Measurements from ENCODE around the gene SLC30A4. TPM values are rescaled to one million over a fixed set of nuclear protein-coding genes. Genes with fewer than 3 reads are reported as not detected.

SLC30A4 gene
- polyA plus RNA-seq, 2 donors, result 2.9 to 3.0 TPM

GRCh38 chr15:45481135-45481534, 41.4 kb downstream of the SLC30A4 start:
- Histone ChIP-seq H3K36me3 (ENCODE audit: control insufficient read depth in 2 of 2, insufficient read depth in 2 of 2, low read length in 1 of 2) (peaks cover 0 to 2% of the 10 kb centered on the region in 2 donors), H3K27ac (ENCODE audit: low read depth in 2 of 2, low read length in 1 of 2) (no peak overlapping the region), H3K27me3 (ENCODE audit: control insufficient read depth in 1 of 2, insufficient read depth in 2 of 2, low read length in 2 of 2) (no peaks in the 10 kb centered on the region), H3K9me3 (ENCODE audit: control insufficient read depth in 2 of 2, insufficient read depth in 1 of 2, low read depth in 1 of 2, low read length in 1 of 2) (no peaks in the 10 kb centered on the region), H3K4me3 (ENCODE audit: low read depth in 1 of 2, low read length in 2 of 2) (no peak overlapping the region), H3K4me1 (ENCODE audit: control insufficient read depth in 2 of 2, insufficient read depth in 2 of 2, low read length in 1 of 2) (no peaks in the 10 kb centered on the region)
- WGBS, 2 donors, result 67 to 80% methylated on average over 2 of the region's 2 CpGs

- WGBS, 2 donors, result 42 to 58% methylated on average over 3 of the region's 3 CpGs
- Histone ChIP-seq H3K4me1 (ENCODE audit: control insufficient read depth in 2 of 2, insufficient read depth in 2 of 2, low read length in 1 of 2) (no peaks in the 10 kb centered on the region), H3K27me3 (ENCODE audit: control insufficient read depth in 1 of 2, insufficient read depth in 2 of 2, low read length in 2 of 2) (no peaks in the 10 kb centered on the region), H3K4me3 (ENCODE audit: low read depth in 1 of 2, low read length in 2 of 2) (no peak overlapping the region), H3K27ac (ENCODE audit: low read depth in 2 of 2, low read length in 1 of 2) (no peak overlapping the region), H3K36me3 (ENCODE audit: control insufficient read depth in 2 of 2, insufficient read depth in 2 of 2, low read length in 1 of 2) (no peaks in the 10 kb centered on the region), H3K9me3 (ENCODE audit: control insufficient read depth in 2 of 2, insufficient read depth in 1 of 2, low read depth in 1 of 2, low read length in 1 of 2) (no peaks in the 10 kb centered on the region)
Observed at GRCh38 chr15:45476410-45476809, 46.1 kb downstream of the SLC30A4 start.

GRCh38 chr15:45474799-45475198, 47.8 kb downstream of the SLC30A4 start:
- no peaks in the 10 kb centered on the region for H3K36me3 ChIP-seq (ENCODE audit: control insufficient read depth in 2 of 2, insufficient read depth in 2 of 2, low read length in 1 of 2)
- no peak overlapping the region for H3K27ac ChIP-seq (ENCODE audit: low read depth in 2 of 2, low read length in 1 of 2)
- no peaks in the 10 kb centered on the region for H3K9me3 ChIP-seq (ENCODE audit: control insufficient read depth in 2 of 2, insufficient read depth in 1 of 2, low read depth in 1 of 2, low read length in 1 of 2)
- H3K27me3 ChIP-seq (ENCODE audit: control insufficient read depth in 1 of 2, insufficient read depth in 2 of 2, low read length in 2 of 2), result no peaks in the 10 kb centered on the region
- H3K4me3 ChIP-seq (ENCODE audit: low read depth in 1 of 2, low read length in 2 of 2), result no peak overlapping the region
- WGBS, 2 donors, result 84 to 95% methylated on average over 6 of the region's 6 CpGs
- H3K4me1 ChIP-seq (ENCODE audit: control insufficient read depth in 2 of 2, insufficient read depth in 2 of 2, low read length in 1 of 2), result no peaks in the 10 kb centered on the region

- Histone ChIP-seq H3K27me3 (ENCODE audit: control insufficient read depth in 1 of 2, insufficient read depth in 2 of 2, low read length in 2 of 2) (no peaks in the 10 kb centered on the region), H3K27ac (ENCODE audit: low read depth in 2 of 2, low read length in 1 of 2) (no peak overlapping the region), H3K9me3 (ENCODE audit: control insufficient read depth in 2 of 2, insufficient read depth in 1 of 2, low read depth in 1 of 2, low read length in 1 of 2) (no peaks in the 10 kb centered on the region), H3K4me1 (ENCODE audit: control insufficient read depth in 2 of 2, insufficient read depth in 2 of 2, low read length in 1 of 2) (no peaks in the 10 kb centered on the region), H3K36me3 (ENCODE audit: control insufficient read depth in 2 of 2, insufficient read depth in 2 of 2, low read length in 1 of 2) (no peaks in the 10 kb centered on the region), H3K4me3 (ENCODE audit: low read depth in 1 of 2, low read length in 2 of 2) (no peak overlapping the region)
- WGBS, 2 donors, result 70 to 75% methylated on average over 2 of the region's 2 CpGs
Observed at GRCh38 chr15:45473068-45473467, 49.5 kb downstream of the SLC30A4 start.

GRCh38 chr15:45471151-45471550, 51.4 kb downstream of the SLC30A4 start:
- Histone ChIP-seq H3K27me3 (ENCODE audit: control insufficient read depth in 1 of 2, insufficient read depth in 2 of 2, low read length in 2 of 2) (no peaks in the 10 kb centered on the region), H3K36me3 (ENCODE audit: control insufficient read depth in 2 of 2, insufficient read depth in 2 of 2, low read length in 1 of 2) (no peaks in the 10 kb centered on the region), H3K4me3 (ENCODE audit: low read depth in 1 of 2, low read length in 2 of 2) (no peak overlapping the region), H3K9me3 (ENCODE audit: control insufficient read depth in 2 of 2, insufficient read depth in 1 of 2, low read depth in 1 of 2, low read length in 1 of 2) (no peaks in the 10 kb centered on the region), H3K27ac (ENCODE audit: low read depth in 2 of 2, low read length in 1 of 2) (no peak overlapping the region), H3K4me1 (ENCODE audit: control insufficient read depth in 2 of 2, insufficient read depth in 2 of 2, low read length in 1 of 2) (no peaks in the 10 kb centered on the region)
- 79 to 80% methylated on average over 8 of the region's 8 CpGs for WGBS, 2 donors

- Histone ChIP-seq H3K27ac (ENCODE audit: low read depth in 2 of 2, low read length in 1 of 2) (no peak overlapping the region), H3K4me1 (ENCODE audit: control insufficient read depth in 2 of 2, insufficient read depth in 2 of 2, low read length in 1 of 2) (no peaks in the 10 kb centered on the region), H3K9me3 (ENCODE audit: control insufficient read depth in 2 of 2, insufficient read depth in 1 of 2, low read depth in 1 of 2, low read length in 1 of 2) (no peaks in the 10 kb centered on the region), H3K27me3 (ENCODE audit: control insufficient read depth in 1 of 2, insufficient read depth in 2 of 2, low read length in 2 of 2) (no peaks in the 10 kb centered on the region), H3K4me3 (ENCODE audit: low read depth in 1 of 2, low read length in 2 of 2) (no peak overlapping the region), H3K36me3 (ENCODE audit: control insufficient read depth in 2 of 2, insufficient read depth in 2 of 2, low read length in 1 of 2) (no peaks in the 10 kb centered on the region)
- WGBS, 2 donors, result 54 to 63% methylated on average over 7 of the region's 7 CpGs
Observed at GRCh38 chr15:45469441-45469840, 53.1 kb downstream of the SLC30A4 start.

- H3K4me1 ChIP-seq (ENCODE audit: control insufficient read depth in 2 of 2, insufficient read depth in 2 of 2, low read length in 1 of 2), result no peaks in the 10 kb centered on the region
- no peaks in the 10 kb centered on the region for H3K9me3 ChIP-seq (ENCODE audit: control insufficient read depth in 2 of 2, insufficient read depth in 1 of 2, low read depth in 1 of 2, low read length in 1 of 2)
- no peaks in the 10 kb centered on the region for H3K36me3 ChIP-seq (ENCODE audit: control insufficient read depth in 2 of 2, insufficient read depth in 2 of 2, low read length in 1 of 2)
- H3K27me3 ChIP-seq (ENCODE audit: control insufficient read depth in 1 of 2, insufficient read depth in 2 of 2, low read length in 2 of 2), result no peaks in the 10 kb centered on the region
- no peak overlapping the region for H3K27ac ChIP-seq (ENCODE audit: low read depth in 2 of 2, low read length in 1 of 2)
- no peak overlapping the region for H3K4me3 ChIP-seq (ENCODE audit: low read depth in 1 of 2, low read length in 2 of 2)
- 33 to 42% methylated on average over 2 of the region's 2 CpGs for WGBS, 2 donors
Observed at GRCh38 chr15:45469027-45469426, 53.5 kb downstream of the SLC30A4 start.

GRCh38 chr15:45468294-45468693, 54.3 kb downstream of the SLC30A4 start:
- WGBS, 2 donors, result 63 to 75% methylated on average over 4 of the region's 4 CpGs
- no peaks in the 10 kb centered on the region for H3K27me3 ChIP-seq (ENCODE audit: control insufficient read depth in 1 of 2, insufficient read depth in 2 of 2, low read length in 2 of 2)
- no peak overlapping the region for H3K27ac ChIP-seq (ENCODE audit: low read depth in 2 of 2, low read length in 1 of 2)
- H3K36me3 ChIP-seq (ENCODE audit: control insufficient read depth in 2 of 2, insufficient read depth in 2 of 2, low read length in 1 of 2), result no peaks in the 10 kb centered on the region
- no peaks in the 10 kb centered on the region for H3K9me3 ChIP-seq (ENCODE audit: control insufficient read depth in 2 of 2, insufficient read depth in 1 of 2, low read depth in 1 of 2, low read length in 1 of 2)
- no peak overlapping the region for H3K4me3 ChIP-seq (ENCODE audit: low read depth in 1 of 2, low read length in 2 of 2)
- no peaks in the 10 kb centered on the region for H3K4me1 ChIP-seq (ENCODE audit: control insufficient read depth in 2 of 2, insufficient read depth in 2 of 2, low read length in 1 of 2)

GRCh38 chr15:45458746-45459403, 63.7 kb downstream of the SLC30A4 start:
- Histone ChIP-seq H3K4me1 (ENCODE audit: control insufficient read depth in 2 of 2, insufficient read depth in 2 of 2, low read length in 1 of 2) (peaks cover 3 to 7% of the 10 kb centered on the region in 2 donors), H3K27ac (ENCODE audit: low read depth in 2 of 2, low read length in 1 of 2) (no peak overlapping the region), H3K36me3 (ENCODE audit: control insufficient read depth in 2 of 2, insufficient read depth in 2 of 2, low read length in 1 of 2) (no peaks in the 10 kb centered on the region), H3K9me3 (ENCODE audit: control insufficient read depth in 2 of 2, insufficient read depth in 1 of 2, low read depth in 1 of 2, low read length in 1 of 2) (no peaks in the 10 kb centered on the region), H3K4me3 (ENCODE audit: low read depth in 1 of 2, low read length in 2 of 2) (peak overlapping the region in 1 of 2 donors; percentile 52), H3K27me3 (ENCODE audit: control insufficient read depth in 1 of 2, insufficient read depth in 2 of 2, low read length in 2 of 2) (no peaks in the 10 kb centered on the region)
- WGBS, 2 donors, result 8 to 9% methylated on average over 12 of the region's 12 CpGs

Data from esophagus (tissue), 2 donors.